Measurements from ENCODE around the gene ST6GALNAC3.

Gene ST6GALNAC3

GRCh38 chr1:76581712-76582111, 507.2 kb downstream of the ST6GALNAC3 start:
- no peaks in the 10 kb centered on the region for H3F3A ChIP-seq (ENCODE audit: low read depth)
- H3K4me1 ChIP-seq (ENCODE audit: insufficient read depth, low read length, poor library complexity, severe bottlenecking): no peaks in the 10 kb centered on the region
- H3K9me3 ChIP-seq (ENCODE audit: insufficient read depth, low read depth, low read length): no peaks in the 10 kb centered on the region
- no peak for TF ChIP-seq EZH2phosphoT487 (IDR thresholded peaks at IDR 0.05; ENCODE audit: borderline replicate concordance)
- no peak for TF ChIP-seq CTCF (conservative IDR thresholded peaks at IDR 0.05; ENCODE audit: low read length)
- H3K9me2 ChIP-seq (replicated peaks; ENCODE audit: low read depth, low read length): no peaks in the 10 kb centered on the region
- no peak overlapping the region for H2AFZ ChIP-seq (ENCODE audit: low read length)
- no peak overlapping the region for H3K9ac ChIP-seq (ENCODE audit: low read depth, low read length, poor library complexity, severe bottlenecking)
- no peak overlapping the region for H3K4me2 ChIP-seq (ENCODE audit: low read depth, low read length, poor library complexity, severe bottlenecking)
- no peaks in the 10 kb centered on the region for H3K36me3 ChIP-seq (ENCODE audit: insufficient read depth, low read length)
- H4K20me1 ChIP-seq (ENCODE audit: insufficient read depth, low read length, poor library complexity, severe bottlenecking): no peaks in the 10 kb centered on the region
- H3K79me2 ChIP-seq (ENCODE audit: insufficient read depth, low read length): no peaks in the 10 kb centered on the region
- H3K4me3 ChIP-seq (ENCODE audit: low read length, poor library complexity, severe bottlenecking): no peak overlapping the region
- no peaks in the 10 kb centered on the region for H3K27me3 ChIP-seq (ENCODE audit: insufficient read depth, low read length, poor library complexity, severe bottlenecking)

DNA sequence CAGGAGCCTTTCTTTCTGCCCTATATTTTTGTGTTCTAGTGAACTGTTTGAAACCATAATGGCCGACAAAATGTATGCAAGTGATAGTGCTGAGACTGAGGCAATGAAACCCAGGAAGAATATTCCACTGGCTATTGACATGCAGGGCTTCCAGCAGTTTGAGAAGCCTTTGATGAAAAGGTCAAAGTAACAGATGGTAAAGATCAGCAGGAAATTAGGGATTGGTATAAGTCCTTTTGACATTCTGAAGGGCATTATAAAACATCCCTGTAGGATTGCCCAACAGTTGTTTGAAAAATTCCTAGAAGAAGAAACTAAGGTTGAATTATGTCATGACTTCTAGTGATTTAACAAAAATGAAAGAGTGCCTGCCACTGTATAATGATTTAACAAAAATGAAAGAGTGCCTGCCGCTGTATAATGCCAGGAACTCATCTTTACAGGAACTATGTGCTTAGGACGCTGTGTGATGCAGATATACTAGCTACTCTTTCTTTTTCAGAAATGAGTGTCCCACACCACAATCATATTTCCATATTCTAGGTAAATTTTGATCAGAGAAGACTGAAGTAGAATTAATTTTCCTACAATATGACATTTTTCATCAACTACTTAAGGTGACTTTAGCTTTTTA, 508.8 kb downstream of the ST6GALNAC3 start:
- Histone ChIP-seq H3K9ac (ENCODE audit: low read depth, low read length, poor library complexity, severe bottlenecking) (no peak overlapping the region), H3K4me1 (ENCODE audit: insufficient read depth, low read length, poor library complexity, severe bottlenecking) (no peaks in the 10 kb centered on the region), H2AFZ (ENCODE audit: low read length) (no peak overlapping the region), H3K4me3 (ENCODE audit: low read length, poor library complexity, severe bottlenecking) (no peak overlapping the region), H3K79me2 (ENCODE audit: insufficient read depth, low read length) (no peaks in the 10 kb centered on the region), H3F3A (ENCODE audit: low read depth) (no peaks in the 10 kb centered on the region), H4K20me1 (ENCODE audit: insufficient read depth, low read length, poor library complexity, severe bottlenecking) (no peaks in the 10 kb centered on the region), H3K27me3 (ENCODE audit: insufficient read depth, low read length, poor library complexity, severe bottlenecking) (no peaks in the 10 kb centered on the region), H3K36me3 (ENCODE audit: insufficient read depth, low read length) (no peaks in the 10 kb centered on the region), H3K9me3 (ENCODE audit: insufficient read depth, low read depth, low read length) (no peaks in the 10 kb centered on the region), H3K9me2 (replicated peaks; ENCODE audit: low read depth, low read length) (no peaks in the 10 kb centered on the region), H3K4me2 (ENCODE audit: low read depth, low read length, poor library complexity, severe bottlenecking) (no peak overlapping the region)
- TF ChIP-seq CTCF (conservative IDR thresholded peaks at IDR 0.05; ENCODE audit: low read length) (no peak), EZH2phosphoT487 (IDR thresholded peaks at IDR 0.05; ENCODE audit: borderline replicate concordance) (no peak)

GRCh38 chr1:76583875-76584477, 509.4 kb downstream of the ST6GALNAC3 start:
- TF ChIP-seq CTCF (conservative IDR thresholded peaks at IDR 0.05; ENCODE audit: low read length) (no peak), EZH2phosphoT487 (IDR thresholded peaks at IDR 0.05; ENCODE audit: borderline replicate concordance) (no peak)
- Histone ChIP-seq H3K9me2 (replicated peaks; ENCODE audit: low read depth, low read length) (no peaks in the 10 kb centered on the region), H3K4me1 (ENCODE audit: insufficient read depth, low read length, poor library complexity, severe bottlenecking) (no peaks in the 10 kb centered on the region), H3K9ac (ENCODE audit: low read depth, low read length, poor library complexity, severe bottlenecking) (no peak overlapping the region), H3K79me2 (ENCODE audit: insufficient read depth, low read length) (no peaks in the 10 kb centered on the region), H3K27me3 (ENCODE audit: insufficient read depth, low read length, poor library complexity, severe bottlenecking) (no peaks in the 10 kb centered on the region), H3K36me3 (ENCODE audit: insufficient read depth, low read length) (no peaks in the 10 kb centered on the region), H3K4me3 (ENCODE audit: low read length, poor library complexity, severe bottlenecking) (no peak overlapping the region), H3F3A (ENCODE audit: low read depth) (no peaks in the 10 kb centered on the region), H3K4me2 (ENCODE audit: low read depth, low read length, poor library complexity, severe bottlenecking) (no peak overlapping the region), H3K9me3 (ENCODE audit: insufficient read depth, low read depth, low read length) (no peaks in the 10 kb centered on the region), H4K20me1 (ENCODE audit: insufficient read depth, low read length, poor library complexity, severe bottlenecking) (no peaks in the 10 kb centered on the region), H2AFZ (ENCODE audit: low read length) (no peak overlapping the region)

Measured in Loucy (cell line).